HepG2 (cell line): ENCODE measurements around the gene RRAD. TPM values are rescaled to one million over a fixed set of nuclear protein-coding genes. Genes with fewer than 3 reads are reported as not detected.
A peak's percentile ranks its signal among the peaks of the same experiment; 100 is the strongest.

Experiments used
- ERF ChIP-seq: IDR thresholded peaks from 2 replicates; pipeline ENCODE4 v1.6.1; 2018; ENCODE audit warnings: missing biosample characterization, missing genetic modification reagents
- FOSL2 ChIP-seq: sonication (generic); formaldehyde crosslinking; IDR thresholded peaks from 2 replicates; pipeline ENCODE4 v1.4.0; 2020; ENCODE audit warnings: missing genetic modification reagents
- GATAD1 ChIP-seq: IDR thresholded peaks from 2 replicates; pipeline ENCODE4 v1.6.1; 2016; ENCODE audit warnings: missing genetic modification reagents, missing compliant biosample characterization
- IRF2 ChIP-seq: IDR thresholded peaks from 2 replicates; pipeline ENCODE4 v1.6.1; 2018; ENCODE audit warnings: missing genetic modification reagents, missing compliant biosample characterization
- PRMT3 ChIP-seq: sonication (generic); formaldehyde crosslinking; IDR thresholded peaks from 2 replicates; pipeline ENCODE4 v1.8.1; 2022; ENCODE audit warnings: low read depth, mild to moderate bottlenecking, moderate library complexity, missing genetic modification reagents, borderline replicate concordance
- RCOR2 ChIP-seq: IDR thresholded peaks from 2 replicates; pipeline ENCODE4 v1.6.1; 2016; ENCODE audit warnings: missing biosample characterization, missing genetic modification reagents
- STAG1 ChIP-seq: sonication (generic); formaldehyde crosslinking; IDR thresholded peaks from 2 replicates; pipeline ENCODE4 v1.4.0; 2020; ENCODE audit warnings: missing genetic modification reagents
- ZFYVE20 ChIP-seq: sonication (generic); formaldehyde crosslinking; IDR thresholded peaks from 2 replicates; pipeline ENCODE4 v1.8.0; 2023; ENCODE audit warnings: low read depth, mild to moderate bottlenecking, moderate library complexity, missing genetic modification reagents, borderline replicate concordance
- ZKSCAN8 ChIP-seq: IDR thresholded peaks from 2 replicates; pipeline ENCODE4 v1.6.1; 2016; ENCODE audit warnings: borderline replicate concordance, missing genetic modification reagents, missing compliant biosample characterization
- ZNF225 ChIP-seq: sonication (generic); formaldehyde crosslinking; IDR thresholded peaks from 2 replicates; pipeline ENCODE4 v1.4.0; 2020; ENCODE audit warnings: mild to moderate bottlenecking, missing genetic modification reagents
- ZNF24 ChIP-seq: fragments of 450-650 bp; IDR thresholded peaks from 2 replicates; pipeline ENCODE4 v1.6.1; 2017; ENCODE audit warnings: antibody characterized with exemption, mild to moderate bottlenecking
- ZNF331 ChIP-seq: sonication (generic); formaldehyde crosslinking; IDR thresholded peaks from 2 replicates; pipeline ENCODE4 v1.4.0; 2020; ENCODE audit warnings: missing genetic modification reagents
- ZNF496 ChIP-seq: sonication (generic); formaldehyde crosslinking; IDR thresholded peaks from 2 replicates; pipeline ENCODE4 v1.8.1; 2023; ENCODE audit warnings: mild to moderate bottlenecking, moderate library complexity, missing genetic modification reagents; ENCODE audit not compliant: insufficient replicate concordance
- polyA plus RNA-seq, 8 experiments: library from polyadenylated mRNA; depleted of rRNA in 3 of 8; stranded (reverse) in 7 of 8; unstranded in 1 of 8; fragments of >200 nt; fragmentation: Illumina TruSeq in 4 of 8; extraction: Trizol in 4 of 8; gene quantifications; 2 replicates each; pipeline versions ENCODE4 v1.2.1 to v1.2.3, GENCODE V29; 2011 to 2016; ENCODE audit warnings: low read depth in 4 of 8, missing spikeins in 1 of 8, mixed read lengths in 1 of 8; ENCODE audit not compliant: insufficient read depth in 1 of 8
- total RNA-seq, 5 experiments: library from RNA; depleted of rRNA; stranded (reverse); fragments of >200 nt; fragmentation: Illumina TruSeq; extraction: Trizol; gene quantifications; 2 replicates each; pipeline ENCODE4 v1.2.3, GENCODE V29; 2016; ENCODE audit warnings: low read depth in 1 of 5
- TF ChIP-seq, protein P1 (sequence below): sonication (generic); formaldehyde crosslinking; IDR thresholded peaks from 2 replicates; pipeline ENCODE4 v1.5.1; 2020; ENCODE audit warnings: mild to moderate bottlenecking, moderate library complexity, missing genetic modification reagents
- TF ChIP-seq, protein P2 (sequence below): IDR thresholded peaks from 2 replicates; pipeline ENCODE4 v1.6.1; 2012; ENCODE audit warnings: low read depth, low read length, improper control_type of control experiment
- TF ChIP-seq, protein P3 (sequence below): IDR thresholded peaks from 2 replicates; pipeline ENCODE4 v1.6.1; 2016; ENCODE audit warnings: low read depth
- TF ChIP-seq, protein P4 (sequence below): IDR thresholded peaks from 2 replicates; pipeline ENCODE4 v1.4.0; 2020; ENCODE audit warnings: mild to moderate bottlenecking, missing genetic modification reagents
- TF ChIP-seq, protein P5 (sequence below): sonication (generic); formaldehyde crosslinking; IDR thresholded peaks from 2 replicates; pipeline ENCODE4 v1.8.1; 2023; ENCODE audit warnings: mild to moderate bottlenecking, moderate library complexity, missing genetic modification reagents

Gene RRAD
- total and polyA plus RNA-seq, 2 of the 13 experiments (the other 11 are each of a cell fraction or from before 2014, with no cell fraction given) = 0.80 to 1.1 TPM

DNA sequence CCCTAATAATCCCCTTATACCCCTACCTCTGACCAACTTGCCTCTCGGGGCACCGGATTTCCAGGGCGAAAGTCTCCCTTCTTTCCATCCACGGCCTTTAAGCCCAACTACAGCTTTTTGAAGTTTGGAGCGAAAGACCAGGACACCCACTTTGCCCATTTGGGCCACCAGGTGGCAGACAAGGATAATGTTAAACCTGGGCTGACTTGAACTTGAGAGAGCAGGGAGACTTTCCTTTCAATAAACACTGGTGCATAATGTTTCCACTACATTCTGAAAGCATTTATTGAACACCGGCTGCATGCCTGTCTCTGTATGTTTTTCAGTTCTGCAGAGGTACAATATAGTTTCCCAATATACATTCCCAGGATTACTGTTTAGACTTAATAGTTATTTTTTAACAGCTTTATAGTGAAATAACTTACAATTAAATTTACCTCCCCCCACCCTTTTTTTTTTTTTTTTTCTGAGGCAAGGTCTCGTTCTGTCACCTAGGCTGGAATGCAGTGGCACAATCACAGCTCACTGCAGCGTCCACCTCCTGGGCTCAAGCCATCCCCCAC is 28.8 kb upstream of the RRAD start (continued):
- TF ChIP-seq, protein P1, sequence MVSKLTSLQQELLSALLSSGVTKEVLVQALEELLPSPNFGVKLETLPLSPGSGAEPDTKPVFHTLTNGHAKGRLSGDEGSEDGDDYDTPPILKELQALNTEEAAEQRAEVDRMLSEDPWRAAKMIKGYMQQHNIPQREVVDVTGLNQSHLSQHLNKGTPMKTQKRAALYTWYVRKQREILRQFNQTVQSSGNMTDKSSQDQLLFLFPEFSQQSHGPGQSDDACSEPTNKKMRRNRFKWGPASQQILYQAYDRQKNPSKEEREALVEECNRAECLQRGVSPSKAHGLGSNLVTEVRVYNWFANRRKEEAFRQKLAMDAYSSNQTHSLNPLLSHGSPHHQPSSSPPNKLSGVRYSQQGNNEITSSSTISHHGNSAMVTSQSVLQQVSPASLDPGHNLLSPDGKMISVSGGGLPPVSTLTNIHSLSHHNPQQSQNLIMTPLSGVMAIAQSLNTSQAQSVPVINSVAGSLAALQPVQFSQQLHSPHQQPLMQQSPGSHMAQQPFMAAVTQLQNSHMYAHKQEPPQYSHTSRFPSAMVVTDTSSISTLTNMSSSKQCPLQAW (CRISPR knock-in tag) = peak; percentile 73
- 0 out of 2 replicates have a peak, but pooled peaks have one; percentile 46 for TF ChIP-seq ZNF24
- TF ChIP-seq, protein P2, sequence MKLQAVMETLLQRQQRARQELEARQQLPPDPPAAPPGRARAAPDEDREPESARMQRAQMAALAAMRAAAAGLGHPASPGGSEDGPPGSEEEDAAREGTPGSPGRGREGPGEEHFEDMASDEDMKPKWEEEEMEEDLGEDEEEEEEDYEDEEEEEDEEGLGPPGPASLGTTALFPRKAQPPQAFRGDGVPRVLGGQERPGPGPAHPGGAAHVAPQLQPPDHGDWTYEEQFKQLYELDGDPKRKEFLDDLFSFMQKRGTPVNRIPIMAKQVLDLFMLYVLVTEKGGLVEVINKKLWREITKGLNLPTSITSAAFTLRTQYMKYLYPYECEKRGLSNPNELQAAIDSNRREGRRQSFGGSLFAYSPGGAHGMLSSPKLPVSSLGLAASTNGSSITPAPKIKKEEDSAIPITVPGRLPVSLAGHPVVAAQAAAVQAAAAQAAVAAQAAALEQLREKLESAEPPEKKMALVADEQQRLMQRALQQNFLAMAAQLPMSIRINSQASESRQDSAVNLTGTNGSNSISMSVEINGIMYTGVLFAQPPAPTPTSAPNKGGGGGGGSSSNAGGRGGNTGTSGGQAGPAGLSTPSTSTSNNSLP = 0 out of 2 replicates have a peak, but pooled peaks have one; percentile 13
- peak; percentile 95 for TF ChIP-seq STAG1
- TF ChIP-seq, protein P3, sequence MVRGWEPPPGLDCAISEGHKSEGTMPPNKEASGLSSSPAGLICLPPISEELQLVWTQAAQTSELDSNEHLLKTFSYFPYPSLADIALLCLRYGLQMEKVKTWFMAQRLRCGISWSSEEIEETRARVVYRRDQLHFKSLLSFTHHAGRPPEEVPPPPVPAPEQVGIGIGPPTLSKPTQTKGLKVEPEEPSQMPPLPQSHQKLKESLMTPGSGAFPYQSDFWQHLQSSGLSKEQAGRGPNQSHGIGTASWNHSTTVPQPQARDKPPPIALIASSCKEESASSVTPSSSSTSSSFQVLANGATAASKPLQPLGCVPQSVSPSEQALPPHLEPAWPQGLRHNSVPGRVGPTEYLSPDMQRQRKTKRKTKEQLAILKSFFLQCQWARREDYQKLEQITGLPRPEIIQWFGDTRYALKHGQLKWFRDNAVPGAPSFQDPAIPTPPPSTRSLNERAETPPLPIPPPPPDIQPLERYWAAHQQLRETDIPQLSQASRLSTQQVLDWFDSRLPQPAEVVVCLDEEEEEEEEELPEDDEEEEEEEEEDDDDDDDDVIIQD (CRISPR knock-in tag) = peak; percentile 58; the same call in 1 of the 2 replicates
- TF ChIP-seq, protein P4, sequence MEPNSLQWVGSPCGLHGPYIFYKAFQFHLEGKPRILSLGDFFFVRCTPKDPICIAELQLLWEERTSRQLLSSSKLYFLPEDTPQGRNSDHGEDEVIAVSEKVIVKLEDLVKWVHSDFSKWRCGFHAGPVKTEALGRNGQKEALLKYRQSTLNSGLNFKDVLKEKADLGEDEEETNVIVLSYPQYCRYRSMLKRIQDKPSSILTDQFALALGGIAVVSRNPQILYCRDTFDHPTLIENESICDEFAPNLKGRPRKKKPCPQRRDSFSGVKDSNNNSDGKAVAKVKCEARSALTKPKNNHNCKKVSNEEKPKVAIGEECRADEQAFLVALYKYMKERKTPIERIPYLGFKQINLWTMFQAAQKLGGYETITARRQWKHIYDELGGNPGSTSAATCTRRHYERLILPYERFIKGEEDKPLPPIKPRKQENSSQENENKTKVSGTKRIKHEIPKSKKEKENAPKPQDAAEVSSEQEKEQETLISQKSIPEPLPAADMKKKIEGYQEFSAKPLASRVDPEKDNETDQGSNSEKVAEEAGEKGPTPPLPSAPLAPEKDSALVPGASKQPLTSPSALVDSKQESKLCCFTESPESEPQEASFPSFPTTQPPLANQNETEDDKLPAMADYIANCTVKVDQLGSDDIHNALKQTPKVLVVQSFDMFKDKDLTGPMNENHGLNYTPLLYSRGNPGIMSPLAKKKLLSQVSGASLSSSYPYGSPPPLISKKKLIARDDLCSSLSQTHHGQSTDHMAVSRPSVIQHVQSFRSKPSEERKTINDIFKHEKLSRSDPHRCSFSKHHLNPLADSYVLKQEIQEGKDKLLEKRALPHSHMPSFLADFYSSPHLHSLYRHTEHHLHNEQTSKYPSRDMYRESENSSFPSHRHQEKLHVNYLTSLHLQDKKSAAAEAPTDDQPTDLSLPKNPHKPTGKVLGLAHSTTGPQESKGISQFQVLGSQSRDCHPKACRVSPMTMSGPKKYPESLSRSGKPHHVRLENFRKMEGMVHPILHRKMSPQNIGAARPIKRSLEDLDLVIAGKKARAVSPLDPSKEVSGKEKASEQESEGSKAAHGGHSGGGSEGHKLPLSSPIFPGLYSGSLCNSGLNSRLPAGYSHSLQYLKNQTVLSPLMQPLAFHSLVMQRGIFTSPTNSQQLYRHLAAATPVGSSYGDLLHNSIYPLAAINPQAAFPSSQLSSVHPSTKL = peak; percentile 57
- TF ChIP-seq ZNF496 (CRISPR knock-in tag) = no peak
- TF ChIP-seq ERF (CRISPR knock-in tag) = peak; percentile 72
- no peak for TF ChIP-seq PRMT3 (CRISPR knock-in tag)
- peak; percentile 66; the same call in 1 of the 2 replicates for TF ChIP-seq RCOR2 (CRISPR knock-in tag)
- peak; percentile 67; the same call in 1 of the 2 replicates for TF ChIP-seq IRF2 (CRISPR knock-in tag)
- no peak for TF ChIP-seq ZNF225 (CRISPR knock-in tag)
- TF ChIP-seq ZFYVE20 (CRISPR knock-in tag) = no peak
- TF ChIP-seq GATAD1 (CRISPR knock-in tag) = peak; percentile 47; the same call in 1 of the 2 replicates
- peak; percentile 78 for TF ChIP-seq ZNF331 (CRISPR knock-in tag)
- TF ChIP-seq, protein P5, sequence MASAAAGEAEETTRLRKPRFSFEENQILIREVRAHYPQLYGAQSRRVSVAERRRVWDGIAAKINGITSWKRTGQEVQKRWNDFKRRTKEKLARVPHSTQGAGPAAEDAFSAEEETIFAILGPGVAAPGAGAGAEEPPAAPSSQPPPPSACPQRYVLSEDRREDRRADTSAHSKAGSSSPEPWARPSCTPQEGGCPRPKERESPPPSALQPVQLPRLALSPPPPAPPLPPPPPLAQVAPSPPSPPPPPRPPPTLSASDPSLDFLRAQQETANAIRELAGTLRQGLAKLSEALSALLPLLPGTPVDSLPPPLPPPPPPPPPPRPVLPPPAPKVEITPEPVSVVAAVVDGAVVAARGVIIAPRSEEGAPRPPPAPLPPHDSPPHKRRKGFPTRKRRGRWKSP (CRISPR knock-in tag) = peak; percentile 35; the same call in 1 of the 2 replicates
- TF ChIP-seq ZKSCAN8 = peak; percentile 100
- 0 out of 2 replicates have a peak, but pooled peaks have one; percentile 19 for TF ChIP-seq FOSL2
